NCI-H2171 (cell line): Measurements from ENCODE around the gene NAPB.

Experiments
- DNase-seq: peaks from one replicate; lab custom pipeline; 2025; lab: John Stamatoyannopoulos, UW

NAPB gene

GRCh38 chr20:23404196-23404595, 17.1 kb downstream of the NAPB start:
- no peak for DNase-seq

GRCh38 chr20:23403751-23404150, 17.5 kb downstream of the NAPB start:
- no peak for DNase-seq

- DNase-seq, result no peak
Measured at GRCh38 chr20:23401051-23401450, 20.2 kb downstream of the NAPB start.

- no peak for DNase-seq
Measured at GRCh38 chr20:23399568-23400241, 21.6 kb downstream of the NAPB start.

GRCh38 chr20:23397961-23398360, 23.3 kb downstream of the NAPB start:
- no peak for DNase-seq

- no peak for DNase-seq
Measured at GRCh38 chr20:23396950-23397627, 24.2 kb downstream of the NAPB start.

- no peak for DNase-seq
Measured at GRCh38 chr20:23393996-23394775, 27.1 kb downstream of the NAPB start.

GRCh38 chr20:23391707-23392310, 29.5 kb downstream of the NAPB start:
- DNase-seq, result no peak

- DNase-seq, result no peak
Measured at GRCh38 chr20:23390091-23390774, 31.1 kb downstream of the NAPB start.

- no peak for DNase-seq
Measured at GRCh38 chr20:23387118-23387443, 34.2 kb downstream of the NAPB start.

GRCh38 chr20:23386304-23387117, 34.8 kb downstream of the NAPB start:
- DNase-seq, result no peak

- DNase-seq, result no peak
Measured at GRCh38 chr20:23381876-23382275, 39.4 kb downstream of the NAPB start.

- DNase-seq, result no peak
Measured at GRCh38 chr20:23379772-23380171, 41.5 kb downstream of the NAPB start.

GRCh38 chr20:23375827-23376226, 45.5 kb downstream of the NAPB start:
- no peak for DNase-seq

- DNase-seq, result no peak
Measured at GRCh38 chr20:23374441-23374840, 46.8 kb downstream of the NAPB start.

- no peak for DNase-seq
Measured at GRCh38 chr20:23371496-23371895, 49.8 kb downstream of the NAPB start.

GRCh38 chr20:23370873-23371272, 50.4 kb downstream of the NAPB start:
- DNase-seq, result no peak

- no peak for DNase-seq
Measured at GRCh38 chr20:23370274-23370673, 51.0 kb downstream of the NAPB start.

GRCh38 chr20:23369072-23369823, 52.0 kb downstream of the NAPB start:
- no peak for DNase-seq

GRCh38 chr20:23368316-23369071, 52.8 kb downstream of the NAPB start:
- no peak for DNase-seq
